Stimulated activated CD4-positive, alpha-beta T cell treated with anti-CD3 and anti-CD28 coated beads, Interleukin-15, amount 100 ng/mL, for 24 hours (primary cell): ENCODE data around the gene HPS1.

Source experiments
- DNase-seq: peaks from one replicate; pipeline ENCODE4 v3.0.0-alpha.2; 2020

HPS1 gene

DNA sequence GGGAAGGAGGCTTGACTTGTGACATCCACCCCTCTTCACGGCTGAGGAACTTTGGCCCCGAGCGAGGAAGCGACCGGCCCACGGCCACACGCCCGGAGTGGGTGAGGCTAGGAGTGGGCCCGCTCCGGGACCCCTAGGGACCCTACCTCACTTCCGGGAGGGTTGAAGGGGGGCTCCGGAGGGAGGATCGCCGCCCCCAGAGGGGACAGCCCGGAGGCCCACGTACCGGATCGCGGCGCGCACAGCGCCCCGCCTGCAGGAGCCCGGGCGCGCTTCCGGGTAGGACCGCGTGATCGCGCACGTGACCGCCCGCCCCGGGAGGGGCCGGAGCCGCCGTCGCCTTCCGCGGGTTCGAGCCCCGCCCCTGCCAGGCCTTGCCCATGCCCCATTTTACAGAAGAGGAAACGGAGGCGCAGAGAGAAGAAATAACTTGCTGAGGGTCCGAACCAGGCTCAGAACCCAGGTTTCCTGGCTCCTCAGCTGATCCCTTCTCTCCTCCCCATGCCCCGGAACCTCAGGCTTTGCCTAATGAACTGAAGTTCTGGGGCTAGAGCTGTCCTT lies at the start of gene HPS1:
Gene HPS1, minus strand, starts transcription at position 275 of the 561 bp plus-strand sequence. CDS start 3,695 bp downstream, outside the sequence.
- DNase-seq = peak; percentile 90

DNA sequence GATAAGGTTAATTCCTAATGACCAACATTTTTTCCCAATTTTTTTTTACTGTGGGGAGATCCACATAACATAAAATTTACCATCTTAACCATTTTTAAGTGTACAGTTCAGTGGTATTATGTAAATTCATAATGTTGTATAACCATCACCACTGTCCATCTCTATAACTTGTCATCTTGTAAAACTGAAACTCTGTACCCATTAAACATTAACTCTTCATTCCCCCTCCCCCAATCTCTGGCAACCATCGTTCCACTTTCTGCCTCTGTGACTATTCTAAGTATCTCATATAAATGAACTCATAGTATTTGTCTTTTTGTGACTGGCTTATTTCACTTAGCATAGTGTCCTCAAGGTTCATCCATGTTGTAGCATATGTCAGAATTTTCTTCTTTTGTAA lies 46.0 kb upstream of the HPS1 start:
- no peak for DNase-seq

DNA sequence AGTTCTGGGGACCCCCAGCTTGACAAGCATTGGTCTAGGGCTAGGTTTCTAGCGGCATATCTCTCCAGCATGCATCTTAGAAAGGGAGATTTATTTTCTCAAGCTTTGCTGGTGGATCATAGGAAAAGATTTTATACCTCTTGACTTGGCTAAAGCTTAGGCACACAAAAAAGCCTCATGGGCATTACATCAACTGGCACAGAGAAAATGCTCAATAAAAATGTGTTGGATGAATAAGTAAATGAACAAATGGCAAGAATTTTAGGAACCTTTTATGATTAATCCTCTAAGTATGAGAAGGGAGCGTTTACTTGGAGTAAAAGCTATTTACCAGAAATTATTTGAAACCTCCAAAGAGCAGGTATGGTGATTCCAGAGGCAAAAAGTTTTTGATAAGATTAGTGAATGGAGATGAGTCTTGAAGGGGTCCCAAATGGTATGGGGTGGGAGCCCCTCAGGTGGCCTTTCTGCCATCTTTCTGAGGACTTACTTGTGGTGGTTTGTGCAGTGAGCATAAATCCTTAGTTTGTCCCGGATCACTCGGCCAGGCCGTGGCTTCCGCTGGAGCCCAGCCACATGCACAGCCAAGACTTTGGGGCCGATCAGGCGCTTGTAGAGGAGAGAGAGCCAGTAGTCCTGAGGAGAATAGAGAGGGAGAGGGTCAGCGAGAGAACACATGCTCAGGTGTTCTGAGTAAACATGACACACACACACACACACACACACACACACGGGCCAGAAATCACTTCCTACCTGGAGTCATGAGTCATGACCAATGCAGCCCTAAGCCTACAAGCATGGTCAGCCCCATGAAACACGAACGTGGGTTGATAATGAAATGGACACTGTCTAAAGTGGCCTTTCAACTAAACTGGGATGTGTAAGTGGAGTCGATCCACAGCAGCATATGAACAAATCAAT lies 43.1 kb upstream of the HPS1 start:
- DNase-seq = no peak

DNA sequence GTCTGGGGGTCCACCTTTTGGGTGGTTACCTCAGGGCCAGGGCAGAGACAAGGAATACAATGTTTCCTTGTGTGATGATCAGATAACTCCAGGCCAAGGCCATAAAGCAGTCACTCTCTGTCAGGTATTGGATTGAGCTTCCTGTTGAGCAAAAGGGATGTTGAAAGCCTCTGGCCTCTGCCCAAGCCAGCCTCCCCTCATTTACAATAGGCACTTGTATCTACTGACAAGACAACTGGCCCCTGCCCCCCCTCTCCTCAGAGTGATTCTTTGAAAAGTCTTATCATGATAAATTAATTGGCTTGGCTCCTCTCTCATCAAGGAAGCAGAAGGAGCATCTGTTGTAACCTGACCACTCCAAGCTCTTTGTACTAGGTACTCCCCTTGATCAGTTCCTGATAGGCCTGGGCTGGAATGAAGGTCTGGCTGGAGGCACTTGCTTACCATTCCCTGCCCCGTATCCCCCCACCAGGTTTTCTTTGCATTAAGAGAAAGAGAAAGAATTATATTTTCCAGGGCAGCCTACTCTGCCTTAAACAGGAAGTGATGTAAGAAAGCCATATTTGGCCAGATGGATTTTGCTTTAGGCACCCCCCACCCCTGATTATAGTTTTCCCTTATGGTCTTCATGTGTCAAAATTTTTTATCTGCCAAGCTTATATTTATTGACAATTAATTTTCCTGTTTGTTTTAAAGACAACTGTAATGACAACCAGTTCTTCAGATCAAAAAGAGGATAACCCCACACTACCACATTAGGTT lies 42.1 kb upstream of the HPS1 start:
- DNase-seq = no peak

DNA sequence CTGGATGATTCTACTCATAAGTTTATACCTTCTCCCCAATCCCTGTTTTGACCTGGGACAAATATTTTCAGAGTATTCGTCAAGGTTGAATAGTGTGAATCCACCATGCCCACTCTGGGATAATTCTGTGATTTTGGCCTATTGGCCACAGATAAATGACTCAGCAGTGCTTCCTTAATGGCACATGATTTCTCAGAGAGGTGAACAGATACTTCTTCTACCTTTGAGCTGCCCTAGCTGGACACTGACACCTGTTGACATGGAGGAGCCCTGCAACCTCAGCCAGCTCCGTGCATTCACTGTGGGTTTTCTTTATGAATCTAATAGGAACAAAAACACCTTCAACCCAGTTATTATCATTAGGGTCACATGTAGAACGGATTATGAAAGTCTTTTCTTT lies 40.9 kb upstream of the HPS1 start:
- no peak for DNase-seq

DNA sequence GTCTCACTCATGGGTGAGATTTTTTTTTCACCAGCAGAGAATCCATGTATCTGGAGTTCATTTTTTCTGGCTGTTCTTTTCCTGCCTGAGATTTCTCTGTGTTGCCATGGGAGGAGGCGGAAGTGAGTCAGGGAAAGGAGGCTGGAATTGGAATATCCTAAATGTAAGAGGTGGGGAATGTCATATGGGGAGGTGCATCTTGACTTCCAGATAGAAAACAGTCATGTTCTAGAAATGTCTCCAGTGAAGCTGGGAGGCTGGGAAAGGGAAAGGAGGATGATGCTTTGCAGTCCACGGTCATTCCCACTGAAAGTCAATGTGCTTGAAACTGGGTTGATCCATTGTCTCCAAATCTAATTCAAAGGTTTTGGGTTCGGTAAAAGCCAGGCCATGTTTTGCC lies 39.7 kb upstream of the HPS1 start:
- DNase-seq = no peak

DNA sequence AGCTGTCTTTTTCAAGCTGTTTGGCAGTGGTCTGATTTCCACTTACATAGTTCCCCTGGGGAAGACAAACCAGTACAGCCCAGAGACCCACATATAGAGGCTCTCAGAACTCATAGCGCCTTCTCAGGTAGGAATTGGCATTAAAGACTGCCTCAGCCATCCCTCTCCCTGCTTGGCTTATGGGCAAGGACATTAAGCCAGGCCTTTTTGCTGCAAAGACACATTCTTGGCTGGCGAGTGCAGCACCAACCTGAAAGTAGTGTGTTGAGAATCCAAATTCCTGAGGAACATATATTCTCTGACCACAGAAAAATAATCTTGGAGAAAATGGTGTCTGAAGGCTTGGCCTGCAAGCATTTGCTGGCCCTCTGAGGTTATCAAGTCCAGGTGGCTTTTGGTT lies 39.2 kb upstream of the HPS1 start:
- DNase-seq = no peak

DNA sequence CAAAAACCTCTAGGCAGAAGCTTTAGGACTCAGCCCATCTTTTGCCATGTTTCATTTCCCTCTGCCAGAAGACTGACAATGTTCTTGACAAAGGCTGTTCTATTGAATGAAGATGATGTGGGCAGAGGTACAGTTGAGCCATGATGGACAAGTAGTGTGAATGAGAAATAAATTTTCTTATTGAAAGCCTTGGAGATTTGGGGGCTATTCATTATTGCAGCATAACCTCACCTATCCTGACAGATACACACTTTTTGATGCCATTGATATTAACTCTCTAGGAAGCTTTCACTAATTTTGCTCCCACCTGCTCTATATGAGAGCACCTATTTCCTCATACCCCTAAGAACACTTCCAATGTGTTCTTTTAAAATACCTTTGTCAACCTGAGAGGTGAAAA lies 36.9 kb upstream of the HPS1 start:
- DNase-seq = no peak

DNA sequence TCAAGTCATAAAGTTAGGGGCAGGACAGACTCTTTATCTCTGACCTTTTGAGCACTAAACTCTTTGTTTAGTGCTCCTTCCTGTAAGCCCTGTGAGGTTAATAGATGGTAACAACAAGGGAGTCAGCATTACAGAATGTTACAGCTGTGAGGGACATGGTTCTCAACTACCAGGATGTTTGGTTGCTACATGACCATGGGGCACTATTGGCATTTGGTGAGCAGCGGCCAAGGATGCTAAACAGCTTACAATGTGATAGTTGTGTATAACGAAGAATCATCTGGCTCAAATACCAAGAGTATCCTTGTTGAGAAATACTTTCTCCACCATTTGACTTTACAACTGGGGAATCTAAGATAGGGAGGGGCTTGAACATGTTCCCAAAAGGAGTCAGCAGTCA lies 35.4 kb upstream of the HPS1 start:
- no peak for DNase-seq

DNA sequence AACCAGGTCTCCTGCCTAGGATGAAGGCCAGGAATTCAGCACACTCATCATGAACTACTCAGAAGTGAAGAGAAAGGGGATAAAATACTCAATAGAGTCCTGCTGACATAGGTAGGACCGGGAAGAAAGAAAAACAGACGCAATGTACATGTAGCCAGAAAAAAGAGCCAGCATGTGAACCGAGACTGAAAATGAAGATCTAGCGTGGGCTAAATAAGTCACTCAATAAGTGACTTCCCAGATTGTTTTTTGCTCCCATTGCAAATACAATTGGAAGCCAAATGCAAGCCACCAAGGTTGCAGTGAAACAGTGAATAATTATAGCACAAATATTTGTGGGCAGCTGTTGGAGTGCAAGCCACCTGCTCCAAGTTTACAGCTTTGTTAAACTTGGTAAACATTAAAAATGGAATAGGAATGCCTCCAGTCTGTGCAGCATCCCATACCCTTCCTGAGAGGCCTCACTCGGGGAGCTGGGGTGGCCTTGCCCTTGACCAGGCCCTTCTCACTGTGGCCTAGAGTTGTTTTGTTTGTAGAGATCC lies 34.7 kb upstream of the HPS1 start:
- DNase-seq = no peak

DNA sequence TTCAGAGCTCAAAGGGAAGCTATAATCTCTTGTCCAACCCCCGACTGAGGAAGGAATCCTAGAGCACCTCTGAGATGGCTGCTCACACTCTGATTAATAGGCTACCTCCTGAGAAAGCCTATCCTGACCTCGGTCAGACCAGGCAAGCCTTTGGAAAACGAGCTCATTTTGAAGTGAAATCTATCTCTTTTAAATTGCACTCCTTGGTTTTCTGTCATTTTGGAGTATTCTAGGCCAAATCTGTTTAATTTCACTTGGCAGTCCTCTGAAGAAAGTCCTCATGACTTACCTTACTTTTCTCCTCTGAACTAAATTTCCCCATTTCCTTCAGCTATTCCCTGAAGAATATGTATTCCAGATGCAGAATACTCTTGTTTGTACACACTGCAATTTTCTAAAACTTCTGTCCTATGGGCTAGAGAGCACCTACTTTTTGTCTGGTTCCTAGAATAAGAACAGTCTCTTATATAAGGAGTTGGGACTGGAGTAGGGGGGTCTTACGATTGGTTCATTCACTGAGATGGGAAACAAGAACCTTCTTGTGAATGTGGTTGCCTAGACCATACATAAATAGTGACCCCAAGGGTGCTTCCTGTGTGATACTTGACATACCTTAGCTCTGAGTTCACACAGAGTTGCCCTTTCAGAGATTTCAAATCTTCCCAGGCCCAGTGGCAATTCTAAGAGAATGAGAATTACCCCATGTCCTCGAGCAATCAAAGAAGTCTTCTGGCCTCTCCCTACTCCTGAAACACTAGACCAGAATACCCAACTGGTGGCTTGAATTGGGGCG lies 31.9 kb upstream of the HPS1 start:
- no peak for DNase-seq

DNA sequence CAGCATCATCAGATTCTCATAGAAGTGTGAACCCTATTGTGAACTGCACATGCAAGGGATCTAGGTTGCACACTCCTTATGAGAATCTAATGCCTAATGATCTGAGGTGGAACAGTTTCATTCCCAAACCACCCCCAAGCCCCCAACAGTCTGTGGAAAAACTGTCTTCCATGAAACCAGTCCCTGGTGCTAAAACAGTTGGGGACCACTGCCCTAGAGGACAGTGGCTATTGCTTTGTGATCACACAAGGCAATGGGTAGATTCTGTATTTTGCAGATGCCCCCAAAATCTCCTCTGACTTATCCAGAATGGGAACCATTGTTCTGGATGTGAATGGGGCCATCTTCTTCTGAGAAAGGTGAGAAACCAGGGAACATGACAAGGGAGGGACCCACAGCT lies 31.1 kb upstream of the HPS1 start:
- DNase-seq = no peak

DNA sequence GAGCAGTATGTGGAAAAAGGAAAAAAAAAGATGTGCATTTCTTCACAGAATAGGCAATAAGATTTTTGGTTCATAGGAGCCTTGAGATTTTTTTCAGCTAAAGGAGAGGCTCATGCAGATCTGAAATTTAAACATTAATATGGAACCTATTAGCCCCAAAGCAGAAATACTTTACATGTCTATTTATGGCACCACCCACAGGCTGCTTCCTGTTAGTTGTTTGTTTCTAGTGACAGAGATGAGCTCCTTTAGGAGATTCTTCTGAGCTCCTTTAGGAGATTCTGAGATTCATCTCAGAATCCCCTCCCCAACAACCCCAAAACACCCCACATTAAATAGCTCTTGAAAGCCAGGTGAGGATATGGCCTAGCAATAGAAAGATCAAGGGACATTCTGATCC lies 27.9 kb upstream of the HPS1 start:
- no peak for DNase-seq

DNA sequence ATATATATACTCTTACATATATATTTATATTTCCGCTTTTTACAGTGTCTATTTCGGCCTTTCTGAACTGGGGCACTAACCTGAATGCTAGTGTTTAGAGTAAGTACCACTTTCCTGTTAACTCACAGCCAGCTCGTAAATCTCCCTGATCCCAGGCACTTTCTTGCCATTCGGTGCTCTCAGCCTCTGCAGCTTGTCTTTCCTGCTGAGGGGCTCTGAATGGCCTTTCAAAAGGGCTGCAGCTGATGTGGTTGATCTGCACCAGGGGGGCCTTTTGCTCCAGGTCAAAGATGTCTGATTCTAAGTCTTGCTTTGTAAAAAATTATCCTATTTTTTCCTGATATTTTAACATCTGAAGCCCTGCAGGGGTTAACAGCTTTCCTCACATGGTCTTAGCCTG lies 25.5 kb upstream of the HPS1 start:
- no peak for DNase-seq

DNA sequence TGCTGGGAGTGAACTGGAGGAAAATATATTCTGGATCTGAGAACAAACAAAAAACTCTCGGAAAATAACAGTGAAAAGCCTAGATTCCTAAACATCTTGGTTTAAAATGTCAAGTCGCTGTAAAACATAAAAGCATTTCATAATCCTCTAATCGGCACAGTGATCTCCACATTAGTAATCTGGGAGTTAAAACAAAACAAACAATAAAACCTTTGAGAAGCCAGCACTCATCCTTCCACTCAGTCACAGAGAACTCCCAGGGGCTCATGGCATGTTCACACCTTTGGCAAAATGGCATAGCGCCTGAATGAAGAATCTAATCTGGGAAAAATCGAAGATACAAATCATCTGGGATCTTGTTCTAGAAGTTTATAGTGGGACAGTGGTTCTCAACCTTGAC lies 24.1 kb upstream of the HPS1 start:
- no peak for DNase-seq

DNA sequence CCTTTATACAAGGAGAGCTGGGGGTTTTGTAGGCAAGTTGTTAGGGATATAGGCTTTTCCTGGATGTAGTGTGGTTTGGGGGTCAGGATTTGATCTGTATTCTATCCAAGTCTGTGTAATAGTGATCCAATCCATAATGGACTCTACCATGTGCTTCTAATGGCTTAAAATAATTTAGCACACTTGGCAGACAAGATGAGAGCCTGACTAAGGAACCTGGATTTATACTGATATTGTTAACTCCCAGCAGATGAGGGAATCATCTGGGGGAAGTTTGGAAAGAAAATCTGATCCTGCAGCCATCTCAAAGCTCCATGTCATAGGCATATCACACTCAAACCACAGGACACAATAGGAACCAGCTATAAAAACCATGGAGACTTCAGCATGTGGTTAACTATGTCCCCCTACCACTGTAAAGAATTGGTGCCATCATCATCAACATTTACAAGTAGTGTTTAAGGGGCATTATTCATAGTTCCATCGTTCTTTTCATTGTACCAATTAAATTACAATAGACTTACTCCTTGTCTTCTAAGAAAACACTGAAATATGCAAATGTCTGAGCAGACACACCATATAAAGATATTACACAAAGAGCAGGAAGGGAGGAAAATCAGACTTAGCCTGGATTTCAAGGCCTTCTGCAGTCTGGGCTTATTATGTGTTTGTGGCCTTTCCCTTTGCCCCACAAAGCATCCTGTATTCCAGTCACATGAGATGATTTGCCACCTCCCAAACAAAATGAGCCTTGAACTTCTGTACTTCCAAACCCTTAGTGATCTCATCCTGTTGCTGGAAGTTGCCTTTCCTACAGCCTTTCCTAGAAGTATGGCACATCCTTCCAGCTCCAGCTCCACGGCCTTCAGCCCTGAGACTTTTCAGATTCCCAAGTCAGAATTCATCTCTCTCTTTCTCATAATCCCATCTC lies 22.5 kb upstream of the HPS1 start:
- DNase-seq = no peak

DNA sequence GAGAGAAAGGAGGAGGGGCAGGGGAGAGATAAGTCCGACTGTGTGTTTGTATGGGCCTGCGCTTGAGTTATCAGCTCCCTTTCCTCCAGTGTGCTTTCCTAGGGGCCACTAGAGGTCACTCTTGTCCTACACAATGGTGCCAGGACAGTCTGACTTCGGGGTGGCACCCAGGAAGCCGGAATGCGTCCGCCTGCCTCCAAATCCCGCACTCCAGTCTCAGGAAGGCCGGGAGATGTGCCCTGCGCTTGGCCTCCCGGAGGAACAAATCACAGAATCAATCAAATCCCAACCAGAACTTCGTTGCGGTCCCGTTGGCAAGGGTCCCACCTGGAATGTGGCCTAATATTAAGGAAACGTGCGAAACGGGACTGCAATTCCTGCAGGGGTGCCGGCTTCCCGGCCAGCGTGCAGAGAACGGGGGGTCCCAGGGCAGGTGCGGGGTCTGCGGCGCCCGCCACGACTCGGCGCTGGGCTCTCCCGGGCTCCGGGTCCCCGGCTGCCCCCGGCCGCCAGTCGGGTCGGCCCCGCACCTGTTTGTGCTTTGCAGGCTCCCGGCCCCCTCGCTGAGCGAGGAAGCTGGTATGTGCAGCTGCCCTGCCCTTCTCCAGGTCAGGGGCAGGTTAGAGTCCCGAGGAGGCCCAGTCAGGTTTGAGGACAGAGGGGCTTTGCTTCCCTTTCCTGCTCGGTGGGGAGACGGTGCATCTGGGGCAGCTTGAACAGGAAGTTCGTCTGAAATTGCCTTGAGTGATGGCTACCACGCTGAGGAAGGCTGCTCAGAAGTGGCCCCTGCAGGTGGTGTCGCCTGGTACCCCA lies 21.0 kb upstream of the HPS1 start:
- DNase-seq = peak; percentile 70

DNA sequence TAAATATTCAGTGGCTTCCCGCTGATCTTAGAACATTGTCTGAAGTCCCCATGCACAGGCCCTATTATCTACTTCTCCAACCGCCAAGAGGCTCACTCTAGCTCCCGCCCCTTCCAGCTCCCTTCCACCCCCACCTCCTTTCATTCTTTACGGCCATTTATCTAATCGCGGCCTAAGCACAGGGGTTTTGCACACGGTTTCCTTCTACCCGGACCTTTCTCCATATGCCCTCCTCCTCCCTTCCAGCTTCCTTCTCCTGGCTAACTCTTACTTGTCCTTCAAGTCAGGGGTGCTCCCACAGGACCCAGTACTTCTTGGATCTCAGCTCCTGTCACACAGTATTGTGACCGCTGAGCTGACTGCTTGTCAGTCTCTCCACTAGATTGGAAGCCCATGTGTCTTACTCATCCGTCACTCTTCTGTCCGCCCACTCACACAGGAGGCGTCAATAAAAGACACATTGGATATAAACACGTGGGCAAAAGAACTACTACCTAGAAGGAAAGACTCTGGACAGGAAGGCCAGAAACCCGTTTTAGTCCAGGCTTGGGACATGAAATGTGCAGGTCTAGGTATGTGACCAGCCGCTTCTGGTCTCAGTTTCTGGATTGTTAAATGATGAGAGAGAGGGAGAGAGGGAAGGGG lies 20.2 kb upstream of the HPS1 start:
- no peak for DNase-seq

DNA sequence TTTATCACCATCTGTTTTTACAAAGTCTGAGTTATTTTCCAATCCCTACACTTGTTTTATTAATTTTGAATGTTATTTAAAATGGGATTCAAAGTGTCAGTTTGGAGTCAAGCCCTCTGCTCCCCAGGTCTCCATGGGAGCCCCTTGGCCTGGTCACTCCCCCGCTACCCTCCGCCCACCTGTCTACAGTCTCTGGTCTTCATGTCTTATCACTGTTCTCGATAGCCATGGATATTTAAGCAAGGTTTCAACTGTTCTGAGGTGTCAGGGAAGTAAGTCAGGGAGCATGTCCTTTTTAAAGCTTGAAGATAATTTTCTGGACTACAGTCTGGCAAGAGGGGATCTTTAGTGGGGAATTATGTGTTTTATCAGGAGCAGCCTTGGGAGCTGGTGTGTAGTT lies 19.1 kb upstream of the HPS1 start:
- DNase-seq = no peak
